LHCN-M2 (cell line): ENCODE data around the gene SEPHS2. TPM values are rescaled to one million over a fixed set of nuclear protein-coding genes. Genes with fewer than 3 reads are reported as not detected.
A peak's percentile ranks its signal among the peaks of the same experiment; 100 is the strongest.
"Not testable (repeated sequence)": the region's sequence is repeated elsewhere in the genome, so short reads cannot be mapped to it uniquely, and the experiment has no call there.

Experiments used
- DNase-seq: peaks from one replicate; pipeline ENCODE4 v3.0.0-alpha.2; 2012; ENCODE audit warnings: low read depth
- total RNA-seq: library from RNA; depleted of rRNA; stranded (reverse); fragments of >200 nt; gene quantifications from 2 replicates; pipeline ENCODE4 v1.2.3, GENCODE V29; 2014; rRNA removed

The SEPHS2 gene
- total RNA-seq, 1 experiment from 2014 or later, result 10.0 TPM

- DNase-seq, result peak; percentile 32
These were observed 46.1 kb downstream of the SEPHS2 start for GRCh38 chr16:30399435-30400186.

- DNase-seq, result no peak
These were observed 46.8 kb downstream of the SEPHS2 start for GRCh38 chr16:30398661-30399434.

- no peak for DNase-seq
These were observed 47.7 kb downstream of the SEPHS2 start for GRCh38 chr16:30397776-30398660.

- DNase-seq, result no peak
These were observed 48.6 kb downstream of the SEPHS2 start for GRCh38 chr16:30397056-30397455.

- not testable (repeated sequence) for DNase-seq
These were observed 49.0 kb downstream of the SEPHS2 start for GRCh38 chr16:30396627-30397026.

GRCh38 chr16:30395992-30396585 lies 49.6 kb downstream of the SEPHS2 start:
- no peak for DNase-seq

GRCh38 chr16:30395155-30395991 lies 50.3 kb downstream of the SEPHS2 start, which contains the start of gene ZNF48:
ZNF48 (plus strand) TSS chr16:30395420; CDS start chr16:30395795, 375 bp downstream.
- DNase-seq, result peak; percentile 87

GRCh38 chr16:30394592-30395154 lies 51.0 kb downstream of the SEPHS2 start:
- DNase-seq, result peak; percentile 22

Other genes with a start within 250 kb of the SEPHS2 start
- gene SULT1A3, start 246.6 kb downstream of the SEPHS2 start, total RNA-seq, result 2.6 and 5.4 TPM in 2 replicates
- 0.57 and 0.58 TPM in 2 replicates for gene NPIPB13, start 197.4 kb downstream of the SEPHS2 start, total RNA-seq
- gene CD2BP2, start 90.6 kb downstream of the SEPHS2 start, total RNA-seq, result 65.6 and 67.6 TPM in 2 replicates
- 41.8 and 43.9 TPM in 2 replicates for gene TBC1D10B, start 75.4 kb downstream of the SEPHS2 start, total RNA-seq
- 7.2 TPM in 1 of 2 replicates, not detected in the other for gene MYL11, start 71.1 kb downstream of the SEPHS2 start, total RNA-seq
- 0.17 TPM in 1 of 2 replicates, not detected in the other for gene SEPTIN1, start 63.3 kb downstream of the SEPHS2 start, total RNA-seq
- 8.8 and 10.3 TPM in 2 replicates for gene ZNF48, start 50.5 kb downstream of the SEPHS2 start, total RNA-seq
- 19.7 and 19.9 TPM in 2 replicates for gene ZNF771, start 38.3 kb downstream of the SEPHS2 start, total RNA-seq
- gene DCTPP1, start 15.8 kb downstream of the SEPHS2 start, total RNA-seq, result 31.7 and 33.6 TPM in 2 replicates
- not detected in 2 replicates for gene ITGAL, start 26.9 kb upstream of the SEPHS2 start, total RNA-seq
- gene ZNF768, start 80.7 kb upstream of the SEPHS2 start, total RNA-seq, result 36.7 and 40.6 TPM in 2 replicates
- 13.3 TPM in 2 replicates for gene ZNF747, start 89.0 kb upstream of the SEPHS2 start, total RNA-seq
- gene ZNF764, start 112.5 kb upstream of the SEPHS2 start, total RNA-seq, result 7.8 and 9.6 TPM in 2 replicates
- 11.9 and 16.2 TPM in 2 replicates for gene ZNF688, start 125.8 kb upstream of the SEPHS2 start, total RNA-seq
- 8.5 and 9.6 TPM in 2 replicates for gene ZNF785, start 139.8 kb upstream of the SEPHS2 start, total RNA-seq
- gene ZNF689, start 164.5 kb upstream of the SEPHS2 start, total RNA-seq, result 8.7 and 12.5 TPM in 2 replicates
- 9.3 and 12.7 TPM in 2 replicates for gene PRR14, start 205.1 kb upstream of the SEPHS2 start, total RNA-seq
- gene FBRS, start 212.6 kb upstream of the SEPHS2 start, total RNA-seq, result 20.1 and 23.0 TPM in 2 replicates